ENCODE results near the gene CRABP2. TPM values are rescaled to one million over a fixed set of nuclear protein-coding genes. Genes with fewer than 3 reads are reported as not detected.

Gene CRABP2
- total RNA-seq, 4 donors from 2014 or later: 2.4 to 16.5 (median 4.0) TPM

DNA sequence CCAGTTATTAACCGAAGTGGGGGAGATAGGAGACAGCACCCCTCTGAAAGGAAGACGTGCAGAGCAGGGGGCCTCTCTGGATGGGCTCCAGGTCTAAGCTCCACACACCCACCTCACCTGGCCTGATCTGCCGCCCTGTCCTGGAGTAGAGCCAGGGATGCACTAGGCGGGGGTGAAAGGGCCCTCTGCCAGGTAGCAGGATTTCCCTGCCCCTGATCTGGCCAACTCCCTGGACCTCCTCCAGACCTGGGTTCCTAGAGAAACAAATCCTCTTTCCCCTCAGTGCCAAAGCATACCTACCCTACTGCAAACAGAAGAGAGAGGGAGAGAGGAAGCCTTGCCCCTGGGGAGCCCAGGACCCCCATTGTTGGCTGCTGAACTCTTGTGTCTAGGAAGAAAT lies 2.0 kb downstream of the CRABP2 start:
- TF ChIP-seq, protein P1, sequence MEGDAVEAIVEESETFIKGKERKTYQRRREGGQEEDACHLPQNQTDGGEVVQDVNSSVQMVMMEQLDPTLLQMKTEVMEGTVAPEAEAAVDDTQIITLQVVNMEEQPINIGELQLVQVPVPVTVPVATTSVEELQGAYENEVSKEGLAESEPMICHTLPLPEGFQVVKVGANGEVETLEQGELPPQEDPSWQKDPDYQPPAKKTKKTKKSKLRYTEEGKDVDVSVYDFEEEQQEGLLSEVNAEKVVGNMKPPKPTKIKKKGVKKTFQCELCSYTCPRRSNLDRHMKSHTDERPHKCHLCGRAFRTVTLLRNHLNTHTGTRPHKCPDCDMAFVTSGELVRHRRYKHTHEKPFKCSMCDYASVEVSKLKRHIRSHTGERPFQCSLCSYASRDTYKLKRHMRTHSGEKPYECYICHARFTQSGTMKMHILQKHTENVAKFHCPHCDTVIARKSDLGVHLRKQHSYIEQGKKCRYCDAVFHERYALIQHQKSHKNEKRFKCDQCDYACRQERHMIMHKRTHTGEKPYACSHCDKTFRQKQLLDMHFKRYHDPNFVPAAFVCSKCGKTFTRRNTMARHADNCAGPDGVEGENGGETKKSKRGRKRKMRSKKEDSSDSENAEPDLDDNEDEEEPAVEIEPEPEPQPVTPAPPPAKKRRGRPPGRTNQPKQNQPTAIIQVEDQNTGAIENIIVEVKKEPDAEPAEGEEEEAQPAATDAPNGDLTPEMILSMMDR (IDR thresholded peaks at IDR 0.05; ENCODE audit: low read depth): no peak

DNA sequence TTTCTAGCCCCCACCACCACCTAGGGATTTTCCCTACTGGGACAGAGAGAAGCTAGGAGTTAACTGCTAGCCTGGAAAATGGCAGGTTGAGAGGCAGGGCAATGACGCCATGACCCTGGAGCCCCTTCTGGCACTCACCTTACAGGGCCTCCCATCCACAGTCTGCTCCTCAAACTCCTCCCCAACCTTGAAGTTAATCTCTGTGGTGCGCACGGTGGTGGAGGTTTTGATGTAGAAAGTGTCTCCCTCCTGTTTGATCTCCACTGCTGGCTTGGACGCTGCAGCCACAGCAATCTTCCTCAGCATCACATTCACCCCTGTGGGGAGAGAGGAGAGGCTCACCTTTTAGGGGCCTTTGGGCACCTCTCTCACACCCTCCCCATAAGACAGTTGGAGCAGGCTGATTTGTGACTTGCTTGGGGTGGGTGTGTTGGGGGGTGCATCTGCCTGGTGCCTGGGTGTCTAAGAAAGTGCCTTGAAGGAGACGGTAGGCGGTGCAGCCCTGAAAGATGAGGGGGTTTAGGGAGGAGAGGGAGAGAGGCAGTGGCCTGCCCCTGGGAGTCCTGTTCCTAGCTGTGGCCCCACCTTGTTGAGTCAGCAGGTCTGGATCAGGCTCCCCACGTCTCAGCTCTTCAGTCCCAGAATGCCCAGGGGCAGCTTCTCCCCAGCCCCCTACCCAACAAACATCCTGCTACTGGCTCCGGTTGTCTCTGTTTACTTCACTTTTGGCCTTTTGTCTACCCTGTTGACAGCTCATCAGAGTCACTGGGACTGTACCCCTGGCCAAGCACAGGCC lies 4.4 kb downstream of the CRABP2 start:
- TF ChIP-seq, protein P1 (IDR thresholded peaks at IDR 0.05; ENCODE audit: low read depth): no peak

DNA sequence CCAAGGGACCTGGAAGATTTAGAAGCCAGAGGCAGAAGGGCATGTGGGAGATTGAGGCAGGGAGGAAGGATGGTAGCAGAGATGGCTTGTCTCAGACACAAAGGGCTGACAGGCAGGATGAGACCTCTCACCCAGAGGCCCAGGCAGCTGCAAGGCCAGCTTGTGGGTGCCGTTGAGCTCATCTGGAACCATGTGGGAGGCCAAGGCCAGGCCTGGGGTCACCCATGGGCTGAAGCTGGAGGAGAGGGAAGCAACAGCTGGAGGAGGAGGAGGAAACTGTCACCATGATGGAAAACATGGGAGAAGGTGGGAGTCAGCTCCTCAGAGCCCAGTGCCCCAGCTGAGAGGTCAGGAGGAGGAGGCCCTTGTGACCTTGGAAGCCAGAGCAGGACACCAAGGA lies 6.4 kb downstream of the CRABP2 start:
- TF ChIP-seq, protein P1 (IDR thresholded peaks at IDR 0.05; ENCODE audit: low read depth): no peak

DNA sequence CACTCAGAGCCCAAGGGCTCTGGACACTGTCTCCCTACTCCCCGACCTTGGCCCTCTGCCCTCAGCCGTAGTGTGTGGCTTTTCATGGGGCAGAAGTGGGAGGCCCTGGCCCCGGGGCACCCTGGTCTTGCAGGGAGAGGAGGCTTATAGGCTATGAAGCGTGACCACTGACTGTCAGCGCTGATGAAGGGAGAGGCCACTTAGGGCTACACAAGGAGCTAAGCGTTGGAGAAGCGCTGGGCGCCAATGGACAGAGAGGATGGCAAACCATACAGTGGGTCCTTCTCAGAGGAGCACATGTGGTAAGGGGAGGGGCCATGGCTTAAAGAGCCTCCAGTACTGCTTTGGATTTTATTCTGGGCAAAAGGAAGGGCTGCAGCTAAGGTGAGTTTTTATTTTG lies 7.9 kb downstream of the CRABP2 start:
- TF ChIP-seq, protein P1 (IDR thresholded peaks at IDR 0.05; ENCODE audit: low read depth): no peak

DNA sequence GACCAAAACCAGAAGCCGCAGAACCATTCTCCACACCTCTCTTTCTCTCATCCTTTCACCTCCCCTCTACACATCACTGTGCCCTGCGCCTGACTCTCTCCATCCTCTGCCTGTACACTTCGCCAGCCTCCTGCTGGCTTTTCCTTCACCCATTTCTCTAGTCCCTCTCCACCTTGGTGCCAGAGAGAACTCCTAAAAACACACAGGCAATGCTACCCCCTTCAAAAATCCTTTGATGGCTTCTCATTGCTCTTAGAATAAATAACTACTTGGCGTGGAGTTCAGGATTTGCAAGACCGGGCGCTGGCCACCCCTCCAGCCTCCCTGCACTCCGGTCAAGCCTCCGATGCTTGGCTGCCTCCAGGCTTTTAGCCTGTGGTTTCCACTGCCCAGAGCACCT lies 8.6 kb downstream of the CRABP2 start:
- TF ChIP-seq, protein P1 (IDR thresholded peaks at IDR 0.05; ENCODE audit: low read depth): no peak

DNA sequence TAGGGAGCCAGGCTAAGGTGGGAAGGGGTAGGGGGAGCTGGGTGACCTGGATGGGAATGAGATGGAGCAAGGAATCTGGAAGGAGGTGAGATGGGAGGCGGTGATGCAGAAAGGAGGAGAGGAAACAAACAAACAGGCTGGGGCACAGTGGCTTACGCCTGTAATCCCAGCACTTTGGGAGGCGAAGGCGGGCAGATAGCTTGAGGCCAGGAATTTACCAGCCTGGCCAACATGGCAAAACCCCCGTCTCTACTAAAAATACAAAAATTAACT lies 10.8 kb downstream of the CRABP2 start:
- TF ChIP-seq, protein P1 (IDR thresholded peaks at IDR 0.05; ENCODE audit: low read depth): no peak

DNA sequence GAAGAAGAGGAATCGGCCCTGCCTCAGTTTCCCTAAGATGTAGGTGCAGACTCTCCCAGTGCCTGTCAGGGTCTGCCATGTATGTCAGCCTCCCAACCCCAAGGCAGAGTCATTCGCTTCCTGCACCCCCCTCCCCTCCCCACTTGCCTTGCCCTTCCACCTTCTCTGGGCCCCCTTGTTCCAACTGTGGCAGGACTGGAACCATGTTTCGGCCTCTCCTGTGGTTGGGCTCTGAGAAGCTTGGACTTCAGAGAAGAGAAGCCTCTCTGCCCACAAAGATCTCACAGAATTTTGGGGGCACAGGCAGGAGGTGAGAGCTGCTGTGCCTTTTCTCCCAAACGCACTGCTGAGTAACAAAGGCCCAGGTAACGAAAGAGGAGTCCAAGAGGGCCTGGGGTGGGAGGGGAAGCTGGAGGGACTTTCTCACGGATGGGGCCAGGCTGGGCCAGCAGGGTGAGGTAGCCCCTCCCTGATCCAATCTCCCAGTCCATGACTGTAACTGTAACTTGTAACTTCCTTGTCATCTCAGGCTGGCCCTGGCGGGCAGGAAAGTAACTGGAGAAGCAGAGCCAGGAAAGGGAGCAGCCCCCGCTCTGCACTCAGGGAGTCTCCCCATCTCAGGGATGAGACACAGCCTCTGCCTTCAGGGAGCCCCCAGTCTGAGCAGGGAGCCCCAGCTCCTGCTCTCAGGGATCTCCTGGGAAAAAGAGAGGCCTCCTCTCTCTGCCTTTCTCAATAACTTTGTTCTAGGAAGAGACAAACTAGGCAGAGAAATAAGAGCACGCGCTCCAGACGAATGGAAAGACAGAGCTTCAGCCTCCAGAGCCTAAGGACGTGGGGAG lies 11.3 kb downstream of the CRABP2 start:
- TF ChIP-seq, protein P1 (IDR thresholded peaks at IDR 0.05; ENCODE audit: low read depth): no peak

Measured in subcutaneous adipose tissue (tissue), 4 donors.